Epithelial cell of prostate (primary cell): ENCODE data around the gene BRD2.

Experiments used
- DNase-seq: peaks from one replicate; pipeline ENCODE4 v3.0.0-alpha.2; 2011; ENCODE audit warnings: low read depth, low spot score
- H3K27ac ChIP-seq: fragments of 450-650 bp; 2 replicates; pipeline ENCODE4 v1.5.1; 2017; ENCODE audit warnings: mild to moderate bottlenecking

The BRD2 gene

DNA sequence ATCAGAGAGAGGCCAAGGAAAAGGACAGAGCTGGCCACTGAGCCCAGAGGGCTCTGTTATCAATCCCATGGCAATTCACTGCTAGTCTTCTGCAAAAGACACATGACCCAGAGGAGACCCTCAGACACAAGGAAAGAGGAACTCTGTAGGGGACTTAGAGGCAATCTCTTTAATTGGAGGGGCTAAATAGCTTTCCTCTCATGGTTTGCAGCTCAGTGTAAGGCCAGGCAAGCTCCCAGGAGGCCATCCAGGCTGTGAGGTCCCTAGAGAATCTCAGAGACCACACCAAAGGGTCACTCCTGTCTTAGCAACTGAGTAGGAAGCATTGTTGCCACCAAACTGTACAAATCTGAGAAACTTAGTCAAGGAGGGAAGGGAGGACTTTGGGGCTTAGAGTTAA, 51.0 kb downstream of the BRD2 start:
- no peak overlapping the region for H3K27ac ChIP-seq
- DNase-seq = no peak

DNA sequence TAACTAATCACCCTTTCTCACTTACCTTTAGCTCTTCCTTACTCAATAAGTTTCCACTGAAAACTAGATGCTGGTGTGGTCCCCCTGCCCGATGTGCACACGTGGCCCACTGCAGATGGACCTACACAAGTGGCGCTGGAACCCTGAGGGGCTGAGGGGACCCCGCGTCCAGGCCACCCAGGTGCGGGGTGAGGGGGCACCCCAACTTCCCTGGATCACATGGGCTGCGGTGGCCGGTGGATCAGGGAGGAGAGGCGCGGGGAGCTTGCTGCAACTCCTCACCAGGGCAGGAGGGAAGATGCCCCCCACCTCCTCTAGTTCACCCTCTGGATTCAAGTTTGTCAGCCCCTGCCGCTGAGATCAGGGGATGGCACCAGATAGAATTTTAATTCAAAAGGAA, 53.5 kb downstream of the BRD2 start:
- DNase-seq = no peak
- no peak overlapping the region for H3K27ac ChIP-seq

DNA sequence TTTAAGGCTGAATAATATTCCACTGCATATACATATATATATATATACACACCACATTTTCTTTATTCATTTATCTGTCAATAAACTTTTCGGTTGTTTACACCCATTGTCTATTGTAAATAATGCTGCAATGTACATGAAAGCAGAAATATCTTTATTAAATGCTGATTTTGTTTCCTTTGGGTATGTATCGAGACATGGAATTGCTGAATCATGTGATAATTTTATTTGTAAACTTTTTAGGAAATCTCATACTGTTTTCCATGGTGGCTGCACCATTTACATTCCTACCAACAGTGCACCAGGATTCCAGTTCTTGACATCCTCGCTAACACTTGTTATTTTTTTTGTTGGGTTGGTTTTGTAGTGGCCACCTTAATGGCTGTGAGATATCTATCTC, 55.1 kb downstream of the BRD2 start:
- DNase-seq = no peak

DNA sequence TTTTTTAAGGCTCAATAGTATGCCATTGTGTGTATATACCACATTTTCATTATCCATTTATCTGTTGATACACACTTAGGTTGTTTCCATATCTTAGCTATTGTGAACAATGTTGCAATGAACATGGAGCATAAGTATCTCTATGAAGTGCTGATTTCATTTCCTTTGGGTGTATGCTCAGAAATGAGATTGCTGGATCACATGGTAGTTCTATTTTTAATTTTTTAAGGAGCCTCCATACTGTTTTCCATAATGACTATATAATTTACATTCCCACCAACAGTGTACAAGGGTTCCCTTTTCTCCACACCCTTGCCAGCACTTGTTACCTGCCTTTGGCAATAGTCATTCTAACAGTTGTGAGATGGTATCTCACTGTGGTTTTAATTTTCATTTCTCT, 56.1 kb downstream of the BRD2 start:
- H3K27ac ChIP-seq = no peak overlapping the region
- no peak for DNase-seq

More for the DNA sequence above, 55.1 kb downstream of the BRD2 start:
- H3K27ac ChIP-seq = no peak overlapping the region

DNA sequence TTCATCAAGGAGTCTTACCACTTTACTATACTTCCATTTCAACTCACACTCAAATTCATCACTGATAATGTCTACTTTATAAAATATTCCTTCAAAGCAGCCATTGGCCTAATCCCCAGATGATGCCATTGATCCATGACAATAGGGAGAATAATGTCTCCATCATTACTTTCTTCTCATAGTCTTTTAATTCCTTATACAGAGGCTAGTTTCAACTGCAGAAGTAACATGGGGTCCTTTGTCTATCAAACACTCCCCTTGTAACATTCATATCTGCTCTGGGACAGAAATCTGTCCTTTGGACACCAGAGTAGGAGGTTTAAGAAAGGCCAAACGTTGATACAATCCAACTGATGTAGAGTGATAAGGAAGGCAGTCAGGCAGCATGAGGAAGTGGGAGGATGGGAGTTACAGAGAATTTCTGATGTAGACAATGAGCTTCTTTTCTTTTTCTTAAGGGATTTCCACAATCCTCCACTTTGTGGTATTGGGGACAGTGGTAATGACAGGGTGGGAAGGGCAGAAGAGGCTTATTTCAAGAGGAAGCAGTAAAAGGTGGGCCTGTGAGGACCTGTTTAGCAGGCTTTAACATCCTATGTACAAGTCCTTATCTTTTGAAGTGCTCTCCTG, 59.9 kb downstream of the BRD2 start:
- no peak overlapping the region for H3K27ac ChIP-seq
- no peak for DNase-seq

DNA sequence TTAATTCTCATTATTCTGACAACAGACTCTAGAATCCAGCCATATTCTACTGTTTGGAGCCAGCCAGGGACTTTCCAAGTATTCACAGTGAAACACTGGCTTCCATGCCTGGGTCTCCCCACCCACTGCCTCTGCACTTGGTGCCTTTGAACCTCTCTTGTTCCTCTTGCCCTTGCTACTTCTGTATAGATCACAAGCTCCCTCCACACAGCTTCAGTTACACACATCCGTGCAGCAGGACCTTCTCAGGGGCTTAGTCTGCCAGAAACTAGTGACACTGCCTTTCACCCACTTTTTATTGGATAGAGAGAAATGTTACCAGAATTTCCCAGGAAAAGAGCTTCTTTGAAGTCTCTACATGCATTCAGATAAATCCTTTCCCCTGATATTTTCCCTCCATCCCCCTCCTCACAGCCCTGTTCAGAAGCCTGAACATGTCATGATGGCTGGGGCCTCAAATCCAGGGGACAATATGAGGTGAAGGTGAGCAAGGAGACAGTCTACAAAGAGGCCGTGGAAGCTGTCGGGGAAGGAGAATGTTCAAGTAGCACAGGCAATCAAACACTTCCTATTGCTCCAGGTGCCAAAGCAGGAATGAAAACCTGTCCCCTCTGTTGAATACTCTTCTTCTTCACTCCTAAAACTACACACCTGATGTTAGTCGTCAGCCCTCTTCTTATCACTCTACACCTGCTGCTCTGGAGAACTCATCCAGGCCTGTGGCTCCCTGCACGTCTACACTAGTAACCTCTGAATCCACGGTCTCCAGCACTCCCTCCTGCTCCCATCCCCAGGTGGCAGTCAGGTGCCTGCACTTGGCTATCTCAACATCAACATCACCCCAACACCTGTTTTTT, 61.2 kb downstream of the BRD2 start:
- no peak overlapping the region for H3K27ac ChIP-seq

DNA sequence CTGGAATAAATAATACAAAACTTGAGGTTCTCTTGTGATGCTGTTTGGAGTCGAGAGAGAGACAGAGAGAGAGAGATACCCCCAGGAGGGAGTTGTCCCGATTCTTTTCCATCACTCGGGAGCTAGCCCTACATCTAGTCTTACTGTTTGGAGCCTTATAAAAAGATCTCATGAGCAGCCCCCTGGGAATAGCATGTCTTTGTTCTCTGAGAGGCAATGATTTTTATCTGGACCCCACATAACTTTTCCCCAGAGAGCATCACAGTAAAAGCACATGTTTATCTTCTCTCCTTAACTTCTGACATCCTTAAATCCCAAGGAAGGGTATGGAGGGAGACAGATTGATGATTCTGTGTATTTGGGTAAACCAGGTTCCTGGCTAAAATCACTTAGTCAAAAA, 61.9 kb downstream of the BRD2 start:
- no peak overlapping the region for H3K27ac ChIP-seq
- DNase-seq = no peak

More for the DNA sequence above, 61.2 kb downstream of the BRD2 start:
- DNase-seq = no peak
